GM18868 (cell line): Measurements from ENCODE around the gene PRSS23.

Experiments
- ATAC-seq: cut with Tn5 transposase; IDR thresholded peaks from one replicate; pipeline ENCODE4 v1.9.1; 2021; ENCODE audit warnings: mild to moderate bottlenecking, moderate library complexity; ENCODE audit not compliant: unreplicated experiment

The PRSS23 gene

GRCh38 chr11:86790195-86790725 is 10.1 kb upstream of the PRSS23 start:
- ATAC-seq = no peak

DNA sequence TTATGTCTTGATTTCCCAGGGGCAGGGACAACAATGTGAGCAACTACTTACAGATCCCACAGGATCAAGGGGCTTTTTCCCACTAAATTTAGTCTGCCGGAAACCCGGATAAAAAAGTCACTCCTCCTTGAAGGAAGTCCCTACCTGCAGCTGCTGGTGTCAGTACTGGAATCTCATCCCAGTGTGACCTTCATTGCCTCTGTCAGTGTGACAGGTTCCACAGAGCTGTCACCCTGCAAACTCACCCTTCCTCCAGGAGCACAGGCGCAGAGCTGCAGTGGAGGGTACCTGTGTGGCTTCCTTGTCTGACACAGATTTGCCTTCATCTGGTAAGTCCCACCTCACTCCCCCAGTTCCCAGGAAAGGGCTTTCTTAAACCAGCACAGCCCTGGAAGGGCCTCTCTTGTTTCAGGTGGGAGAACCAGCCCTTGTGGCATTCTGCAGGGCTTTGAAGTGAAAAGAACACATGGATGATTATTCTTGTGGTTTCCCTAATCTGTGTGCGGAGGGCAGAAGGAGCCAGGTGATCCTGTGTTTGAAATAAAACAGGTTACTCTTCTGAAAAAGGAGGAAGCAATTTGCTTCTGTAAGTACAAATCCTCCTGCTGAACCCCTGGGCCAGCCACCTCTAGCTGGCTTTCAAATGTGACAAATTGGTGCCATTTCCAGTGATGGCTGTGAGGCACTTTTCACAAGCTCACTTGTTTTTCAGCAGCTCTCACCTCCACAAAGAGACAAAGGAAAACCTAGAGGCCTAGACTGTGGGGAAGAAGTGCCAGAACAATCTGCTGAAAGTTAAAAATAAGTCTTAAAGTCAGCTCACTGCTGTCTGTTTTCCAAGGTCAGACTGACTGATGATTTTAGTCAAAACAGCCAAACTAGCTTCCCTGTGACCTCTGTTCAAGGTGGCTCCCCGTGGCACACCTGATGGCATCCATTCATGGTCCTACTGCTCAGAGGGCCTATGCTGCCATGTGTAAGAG is 9.2 kb upstream of the PRSS23 start:
- ATAC-seq = no peak

DNA sequence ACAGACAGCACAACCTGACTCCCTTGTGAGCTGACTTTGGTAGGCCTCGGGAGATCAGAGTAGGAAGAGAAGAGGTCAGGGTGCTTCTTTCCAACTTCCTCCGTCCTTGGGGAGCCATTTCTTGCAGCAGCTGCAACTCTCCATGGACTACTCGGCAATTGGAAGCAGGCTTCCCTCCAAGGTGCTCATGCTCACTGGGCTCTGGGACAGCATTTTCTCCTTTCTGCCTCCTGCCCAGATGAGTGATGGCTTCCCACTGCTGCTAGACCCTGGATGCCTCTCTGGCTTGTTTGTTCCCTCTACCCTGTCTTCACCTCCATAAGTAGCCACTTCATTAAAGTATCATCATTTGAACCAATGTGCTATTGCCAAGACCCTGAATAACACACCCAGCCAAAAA is 8.2 kb upstream of the PRSS23 start:
- ATAC-seq = no peak

DNA sequence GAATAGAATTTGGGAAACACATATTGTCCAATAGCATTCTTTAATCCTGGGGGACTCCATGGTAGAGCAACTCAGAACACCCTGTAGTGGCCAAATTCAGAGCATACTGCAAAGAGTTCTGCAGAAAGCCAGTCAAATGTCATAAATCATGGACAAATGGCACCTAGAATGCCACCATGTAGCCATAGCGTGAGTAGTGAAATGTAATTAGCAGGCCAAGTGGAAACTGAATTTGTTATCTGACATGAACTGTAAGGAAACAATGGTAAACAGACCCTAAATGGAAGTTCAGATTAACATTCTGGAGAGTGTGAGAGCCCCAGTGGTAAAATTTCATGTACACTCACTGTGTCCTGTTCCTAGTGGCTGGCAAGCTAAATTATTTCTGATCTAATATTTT is 7.0 kb upstream of the PRSS23 start:
- no peak for ATAC-seq

DNA sequence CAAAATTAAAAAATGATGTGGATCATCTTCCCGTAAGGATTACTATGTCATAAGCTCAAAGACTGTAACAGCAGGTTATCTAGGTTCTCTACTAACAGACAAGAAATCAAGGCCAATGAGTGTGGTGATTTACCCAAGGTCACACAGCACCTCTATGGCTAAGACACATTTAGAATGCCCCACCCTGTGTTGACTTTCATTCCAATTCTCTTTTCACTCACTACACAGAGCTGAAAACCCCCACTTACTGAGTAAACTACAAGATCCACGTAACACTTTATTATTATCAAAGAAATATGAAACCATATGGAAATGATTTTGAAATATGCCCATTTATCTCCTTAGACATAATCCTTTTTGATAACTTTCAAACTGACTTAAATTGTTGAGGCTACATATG is 4.8 kb upstream of the PRSS23 start:
- no peak for ATAC-seq

DNA sequence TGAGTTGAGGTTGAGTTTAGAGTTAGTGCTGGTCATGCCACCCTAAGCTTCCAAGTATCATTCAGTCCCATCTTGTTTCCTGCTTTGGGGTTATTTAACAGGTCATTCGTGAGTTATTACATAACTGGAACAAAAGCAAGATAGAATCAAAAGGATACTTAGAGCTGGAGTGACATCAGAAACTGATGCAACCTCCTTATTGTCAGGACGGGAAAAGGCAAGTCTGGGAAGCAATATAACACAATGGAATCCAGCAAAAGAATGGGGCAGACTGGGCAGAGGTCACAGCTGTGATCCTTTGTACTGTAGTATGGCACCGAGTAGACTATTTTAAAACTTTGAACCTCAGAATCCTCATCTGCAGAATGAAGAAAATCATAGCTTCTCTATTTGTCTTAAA is 4.4 kb upstream of the PRSS23 start:
- no peak for ATAC-seq

- no peak for ATAC-seq
Measured at GRCh38 chr11:86797133-86797532, 3.2 kb upstream of the PRSS23 start.

GRCh38 chr11:86798988-86799387 is 1.4 kb upstream of the PRSS23 start:
- ATAC-seq = no peak

GRCh38 chr11:86799680-86800075 is 664 bp upstream of the PRSS23 start:
- ATAC-seq = no peak

GRCh38 chr11:86800960-86801272 is 574 bp downstream of the PRSS23 start:
- ATAC-seq = no peak

DNA sequence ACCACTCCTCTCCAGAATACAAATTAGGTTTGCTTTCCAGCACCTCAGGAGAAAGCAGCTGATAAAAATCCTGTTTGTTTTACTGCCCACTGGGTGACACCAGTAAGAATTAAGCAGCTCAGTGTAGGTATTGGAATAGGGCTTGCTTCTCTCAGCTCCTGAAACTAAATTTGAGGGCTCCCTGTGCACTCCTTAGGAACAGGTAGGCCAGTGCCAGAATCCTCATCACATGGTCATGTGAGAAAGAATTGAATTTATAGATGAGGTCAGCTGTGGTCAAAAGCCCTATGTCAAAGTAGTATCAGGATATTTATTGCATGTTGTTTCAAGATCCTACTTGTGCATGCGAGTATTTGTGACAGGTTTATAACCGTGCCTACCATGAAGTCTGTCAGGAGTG is 1.0 kb downstream of the PRSS23 start:
- ATAC-seq = no peak

- no peak for ATAC-seq
Measured at GRCh38 chr11:86802146-86802545, 1.8 kb downstream of the PRSS23 start.

- peak; percentile 51 for ATAC-seq
Measured at GRCh38 chr11:86802601-86803051, 2.3 kb downstream of the PRSS23 start.

GRCh38 chr11:86803136-86804045 is 3.0 kb downstream of the PRSS23 start:
- no peak for ATAC-seq

- ATAC-seq = no peak
Measured at GRCh38 chr11:86804951-86805350, 4.6 kb downstream of the PRSS23 start.

DNA sequence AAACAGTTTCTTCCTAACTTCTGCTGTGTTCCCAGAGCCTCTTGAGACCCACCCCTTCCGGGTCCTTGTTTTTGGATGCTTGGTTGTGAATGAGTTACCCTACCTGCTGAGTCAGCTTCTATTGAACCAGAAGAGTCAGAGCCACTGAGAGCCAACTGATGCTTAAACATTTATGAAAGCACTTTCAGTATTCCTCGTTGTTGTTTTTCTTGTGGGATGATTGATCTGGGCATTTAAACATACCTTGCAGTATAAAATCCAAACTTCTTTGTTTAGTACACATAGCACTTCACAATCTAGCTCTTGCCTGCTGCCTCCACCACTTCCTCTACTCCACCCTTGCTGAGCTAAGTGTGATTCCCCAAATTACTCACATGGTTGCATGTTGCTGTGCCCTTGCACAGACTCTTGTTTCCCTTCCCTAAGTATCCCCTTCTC is 5.5 kb downstream of the PRSS23 start:
- ATAC-seq = peak; percentile 90

DNA sequence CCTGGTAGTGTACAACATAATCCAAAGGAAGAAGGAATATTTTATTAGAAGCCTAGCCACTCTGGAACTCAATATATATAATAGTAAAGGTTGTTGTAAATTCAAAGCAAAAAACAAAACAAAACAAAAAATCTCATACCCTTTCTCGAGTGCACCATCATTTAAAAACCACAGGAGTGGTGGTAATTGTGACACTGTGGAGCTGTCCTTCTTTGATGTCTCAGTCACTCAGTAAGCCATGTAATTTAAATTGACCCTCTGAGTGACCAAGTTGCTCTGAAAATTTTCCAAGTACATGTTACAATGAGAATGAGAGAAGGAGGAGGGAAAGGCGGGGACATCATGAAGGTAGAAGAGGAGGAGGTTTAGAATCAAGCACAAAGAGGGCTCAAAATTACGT is 6.6 kb downstream of the PRSS23 start:
- ATAC-seq = no peak

- ATAC-seq = no peak
Measured at GRCh38 chr11:86807360-86807759, 7.0 kb downstream of the PRSS23 start.

DNA sequence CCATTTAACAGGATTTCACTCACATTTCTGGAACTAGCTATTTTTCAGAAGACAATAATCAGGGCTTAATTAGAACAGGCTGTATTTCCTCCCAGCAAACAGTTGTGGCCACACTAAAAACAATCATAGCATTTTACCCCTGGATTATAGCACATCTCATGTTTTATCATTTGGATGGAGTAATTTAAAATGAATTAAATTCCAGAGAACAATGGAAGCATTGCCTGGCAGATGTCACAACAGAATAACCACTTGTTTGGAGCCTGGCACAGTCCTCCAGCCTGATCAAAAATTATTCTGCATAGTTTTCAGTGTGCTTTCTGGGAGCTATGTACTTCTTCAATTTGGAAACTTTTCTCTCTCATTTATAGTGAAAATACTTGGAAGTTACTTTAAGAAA is 9.2 kb downstream of the PRSS23 start:
- ATAC-seq = no peak

- no peak for ATAC-seq
Measured at GRCh38 chr11:86810288-86810687, 9.9 kb downstream of the PRSS23 start.

DNA sequence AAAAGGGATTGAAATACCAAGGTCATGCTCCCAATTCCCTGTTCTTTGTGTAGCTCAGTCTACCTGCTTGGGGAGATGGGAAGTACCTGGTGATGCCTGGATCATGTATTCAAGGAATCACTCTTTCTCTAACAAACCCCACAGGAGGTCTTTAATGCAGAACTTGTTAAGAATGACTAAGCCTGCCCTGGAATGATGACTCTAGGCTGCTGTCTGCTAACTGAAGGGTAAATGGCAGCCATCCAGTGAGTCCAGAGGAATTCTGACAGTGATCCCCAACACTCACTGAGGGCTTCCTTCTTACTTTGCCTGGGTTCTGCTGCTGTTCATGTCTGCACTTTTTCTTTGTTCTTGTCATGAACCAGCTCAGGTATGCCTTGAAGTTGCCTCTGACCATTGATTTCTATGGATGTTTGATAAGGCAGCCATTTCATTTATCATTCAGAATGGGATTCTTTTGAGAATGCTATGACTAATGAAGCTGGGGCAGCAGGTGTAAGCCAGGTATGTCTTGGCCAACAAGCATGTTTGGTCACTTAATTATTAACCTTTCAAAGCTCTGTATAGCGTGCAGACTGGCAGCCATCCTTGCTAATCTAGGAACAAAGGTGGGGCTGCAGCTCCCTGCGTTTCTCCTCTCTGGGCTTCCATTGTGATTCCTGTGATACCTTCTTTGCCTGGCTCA is 11.4 kb downstream of the PRSS23 start:
- ATAC-seq = no peak
